NCI-H2029 treated with DMSO at 0.1 percent for 48 hours (cell line): ENCODE results near the gene XPR1.

Experiments
- DNase-seq: peaks from one replicate; lab custom pipeline; 2025; lab: John Stamatoyannopoulos, UW

XPR1 gene

GRCh38 chr1:180932378-180932777, 300.6 kb downstream of the XPR1 start:
- DNase-seq, result no peak

- DNase-seq, result no peak
These were observed 301.3 kb downstream of the XPR1 start for GRCh38 chr1:180933141-180933540.

GRCh38 chr1:180934563-180934962, 302.7 kb downstream of the XPR1 start:
- no peak for DNase-seq

- no peak for DNase-seq
These were observed 303.7 kb downstream of the XPR1 start for GRCh38 chr1:180935326-180936109.

GRCh38 chr1:180936110-180937011, 304.5 kb downstream of the XPR1 start:
- DNase-seq, result no peak

GRCh38 chr1:180937012-180937372, 305.2 kb downstream of the XPR1 start:
- DNase-seq, result no peak

GRCh38 chr1:180937624-180938225, 305.9 kb downstream of the XPR1 start:
- no peak for DNase-seq

- no peak for DNase-seq
These were observed 307.4 kb downstream of the XPR1 start for GRCh38 chr1:180939073-180939710.

GRCh38 chr1:180939711-180940103, 307.9 kb downstream of the XPR1 start:
- no peak for DNase-seq
